ENCODE measurements around the gene SLC35E4.

DNA sequence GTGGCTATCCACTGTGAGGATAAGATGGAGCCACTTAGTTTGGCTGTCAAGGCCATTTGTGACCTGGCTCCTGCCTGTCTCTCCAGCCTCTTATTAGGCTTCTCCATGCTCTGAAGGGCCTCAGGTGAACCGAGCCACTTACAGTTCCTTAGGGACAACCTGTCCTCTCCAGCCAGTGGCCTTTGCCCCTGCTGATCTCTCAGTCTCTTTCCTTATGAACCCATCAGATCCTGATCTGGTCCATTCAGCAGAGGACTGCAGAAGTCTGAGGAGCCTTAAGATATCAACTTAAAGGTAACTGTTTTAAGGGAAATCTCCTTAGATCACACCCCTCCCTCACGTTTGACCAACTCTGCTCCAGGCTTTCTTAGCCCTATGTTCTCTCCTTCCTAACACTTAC lies 29.7 kb downstream of the SLC35E4 start:
- TF ChIP-seq, protein P1, sequence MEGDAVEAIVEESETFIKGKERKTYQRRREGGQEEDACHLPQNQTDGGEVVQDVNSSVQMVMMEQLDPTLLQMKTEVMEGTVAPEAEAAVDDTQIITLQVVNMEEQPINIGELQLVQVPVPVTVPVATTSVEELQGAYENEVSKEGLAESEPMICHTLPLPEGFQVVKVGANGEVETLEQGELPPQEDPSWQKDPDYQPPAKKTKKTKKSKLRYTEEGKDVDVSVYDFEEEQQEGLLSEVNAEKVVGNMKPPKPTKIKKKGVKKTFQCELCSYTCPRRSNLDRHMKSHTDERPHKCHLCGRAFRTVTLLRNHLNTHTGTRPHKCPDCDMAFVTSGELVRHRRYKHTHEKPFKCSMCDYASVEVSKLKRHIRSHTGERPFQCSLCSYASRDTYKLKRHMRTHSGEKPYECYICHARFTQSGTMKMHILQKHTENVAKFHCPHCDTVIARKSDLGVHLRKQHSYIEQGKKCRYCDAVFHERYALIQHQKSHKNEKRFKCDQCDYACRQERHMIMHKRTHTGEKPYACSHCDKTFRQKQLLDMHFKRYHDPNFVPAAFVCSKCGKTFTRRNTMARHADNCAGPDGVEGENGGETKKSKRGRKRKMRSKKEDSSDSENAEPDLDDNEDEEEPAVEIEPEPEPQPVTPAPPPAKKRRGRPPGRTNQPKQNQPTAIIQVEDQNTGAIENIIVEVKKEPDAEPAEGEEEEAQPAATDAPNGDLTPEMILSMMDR (IDR thresholded peaks at IDR 0.05), result no peak
- TF ChIP-seq EZH2 (IDR thresholded peaks at IDR 0.05; ENCODE audit: borderline replicate concordance, insufficient read depth, low read depth, low read length, poor library complexity, severe bottlenecking), result no peak
